Jurkat, Clone E6-1 (cell line): ENCODE results near the gene HMGN1.
A peak's percentile ranks its signal among the peaks of the same experiment; 100 is the strongest.

ENCODE experiments used
- DNase-seq: peaks from one replicate; pipeline ENCODE4 v3.0.0-alpha.2; 2011; ENCODE audit warnings: low read depth, low spot score
- H3K4me3 ChIP-seq: 2 replicates; pipeline ENCODE4 v1.5.1; 2011; ENCODE audit warnings: mild to moderate bottlenecking, low read length, control low read depth, moderate library complexity

HMGN1 gene

GRCh38 chr21:39314143-39315027 is 34.5 kb downstream of the HMGN1 start:
- H3K4me3 ChIP-seq: peak overlapping the region; percentile 73
- DNase-seq: no peak

GRCh38 chr21:39313571-39314142 is 35.2 kb downstream of the HMGN1 start, which contains the start of gene BRWD1:
Gene BRWD1, minus strand, starts transcription at chr21:39313632. Its CDS starts 141 bp downstream, at chr21:39313491.
- H3K4me3 ChIP-seq: peak within 1 kb of the TSS; percentile 73
- DNase-seq: peak; percentile 77

DNA sequence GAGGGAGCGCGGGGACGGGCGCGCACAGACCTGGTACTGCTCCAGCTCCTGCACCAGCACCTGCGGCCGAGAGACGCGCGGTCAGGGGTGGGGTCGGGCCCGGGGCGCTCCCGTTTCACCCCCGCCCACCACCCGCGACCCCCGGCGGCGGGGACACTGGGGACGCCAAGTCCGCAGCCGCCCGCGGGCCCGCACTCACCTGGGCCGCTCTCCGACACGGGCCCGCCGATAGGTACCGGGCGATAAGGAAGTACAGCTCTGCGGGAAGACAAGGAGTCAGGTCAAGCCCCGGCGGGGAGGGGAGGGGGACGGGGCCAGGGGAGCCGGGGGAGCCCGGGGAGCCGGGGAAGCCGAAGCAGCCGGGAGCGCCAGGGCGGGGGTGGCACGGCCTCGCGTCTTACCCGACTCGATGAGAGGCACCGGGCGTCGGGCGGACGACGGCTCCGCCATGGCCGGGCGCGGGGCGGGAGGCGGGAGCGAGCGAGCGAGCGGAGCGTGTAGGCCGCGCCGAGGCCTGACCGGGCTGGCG is 35.8 kb downstream of the HMGN1 start:
- no peak for DNase-seq
- H3K4me3 ChIP-seq: peak overlapping the region; percentile 73

DNA sequence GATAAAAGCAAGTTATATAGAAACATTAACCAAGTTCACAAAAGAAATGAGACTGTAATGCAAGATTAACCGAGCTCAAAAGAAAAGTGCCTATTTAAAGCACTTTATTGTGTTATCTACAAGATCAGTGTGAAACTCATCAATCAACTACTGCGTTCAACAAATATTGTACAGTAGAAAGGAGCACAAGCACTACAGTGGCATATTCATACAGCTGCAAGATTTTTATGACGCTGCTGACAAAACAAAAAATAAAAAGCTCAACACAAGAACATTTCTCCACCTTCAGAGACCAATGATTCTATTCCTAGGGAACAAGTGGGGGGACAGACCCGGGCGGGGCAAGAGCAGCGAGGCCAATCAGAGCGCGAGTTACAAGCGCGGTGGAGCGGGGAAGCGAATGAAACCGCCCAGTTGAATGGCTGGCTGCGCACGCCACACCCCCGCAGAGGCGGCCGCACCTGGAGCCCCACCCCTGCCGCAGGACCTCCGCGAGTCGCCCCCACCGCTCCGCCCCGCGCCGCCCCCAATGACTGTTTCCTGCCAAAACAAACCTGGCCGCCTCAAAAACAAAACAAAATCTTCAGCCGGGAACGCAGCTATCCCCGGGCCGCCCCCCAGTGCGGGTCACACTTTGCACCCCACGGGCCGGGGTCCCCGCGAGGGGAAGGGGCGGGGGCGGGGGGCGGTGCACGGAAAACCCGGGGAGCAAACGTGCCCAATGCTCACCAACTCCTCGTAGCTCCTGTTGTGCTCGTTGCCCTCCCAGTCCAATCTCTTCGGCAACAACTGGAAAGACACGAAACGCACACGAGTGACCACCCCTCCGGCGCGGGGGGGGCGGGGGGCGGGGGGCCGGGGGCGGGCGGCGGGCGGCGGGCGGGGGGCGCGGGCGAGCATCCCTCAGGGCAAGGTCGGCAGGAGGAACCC is 36.5 kb downstream of the HMGN1 start:
- peak overlapping the region; percentile 73 for H3K4me3 ChIP-seq
- peak; percentile 90 for DNase-seq

DNA sequence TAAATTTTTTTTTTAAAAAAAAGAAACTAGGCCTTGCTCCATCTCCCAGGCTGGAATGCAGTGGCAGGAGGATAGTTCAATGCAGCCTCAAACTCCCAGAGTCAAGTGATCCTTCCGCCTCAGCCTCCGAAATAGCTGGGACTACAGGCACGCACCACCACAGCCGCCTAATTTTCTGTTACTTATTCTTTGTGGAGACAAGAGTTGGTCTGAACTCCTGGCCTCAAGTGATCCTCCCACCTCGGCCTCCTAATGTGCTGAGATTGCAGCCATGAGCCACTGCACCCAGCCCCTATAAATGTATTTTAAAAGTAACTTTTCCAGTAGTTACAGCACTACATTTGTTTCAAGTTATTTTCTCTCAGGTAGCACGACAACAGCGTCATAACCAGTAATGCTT is 37.7 kb downstream of the HMGN1 start:
- no peak overlapping the region for H3K4me3 ChIP-seq
- no peak for DNase-seq

DNA sequence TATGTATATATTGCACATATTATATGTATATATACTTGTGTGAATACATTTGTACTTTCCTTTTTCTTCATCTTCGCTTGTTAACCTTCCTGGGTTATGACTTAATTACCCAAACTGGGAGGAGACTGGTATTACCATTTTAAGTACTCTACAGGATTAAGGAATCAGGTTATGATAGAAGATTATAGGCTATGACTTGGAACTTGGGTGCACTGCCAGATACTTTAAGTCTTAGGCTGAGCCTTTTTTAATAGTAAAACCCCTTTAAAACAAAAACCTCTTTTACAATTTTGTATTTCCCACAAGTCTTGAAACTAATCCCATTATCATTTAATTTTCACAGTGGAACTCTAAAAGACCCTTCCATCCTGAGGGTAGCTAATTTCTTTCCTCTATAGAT is 41.4 kb downstream of the HMGN1 start:
- DNase-seq: no peak
- no peak overlapping the region for H3K4me3 ChIP-seq

DNA sequence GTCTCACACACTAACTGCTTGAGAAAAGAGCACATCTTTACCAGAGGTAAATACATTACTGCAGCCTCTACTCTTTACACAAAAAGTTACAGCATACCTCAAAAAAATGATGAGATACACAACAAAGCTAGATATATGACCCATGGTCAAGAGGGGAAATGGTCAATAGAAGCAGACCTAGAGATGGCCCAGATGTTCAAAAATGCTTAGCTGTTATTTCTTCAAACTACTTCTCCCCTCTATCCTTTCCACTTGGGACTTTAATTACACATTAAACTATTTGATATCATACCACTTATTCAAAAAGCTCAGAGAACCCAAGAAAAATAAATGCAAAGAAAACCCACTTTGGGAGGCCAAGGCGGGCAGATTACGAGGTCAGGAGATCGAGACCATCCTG is 48.3 kb downstream of the HMGN1 start:
- no peak overlapping the region for H3K4me3 ChIP-seq
- DNase-seq: no peak

GRCh38 chr21:39296891-39297290 is 52.0 kb downstream of the HMGN1 start:
- DNase-seq: no peak

More at GRCh38 chr21:39296891-39297290, 52.0 kb downstream of the HMGN1 start:
- H3K4me3 ChIP-seq: no peak overlapping the region
